Heart left ventricle (tissue), 13 donors: Measurements from ENCODE around the gene ZNF804A.

Source experiments
- POLR2A ChIP-seq, 2 donors: fragments of 450-650 bp; IDR thresholded peaks; one replicate each; pipeline ENCODE4 v1.6.1; 2017; ENCODE audit warnings: antibody characterized with exemption in 2 of 2, mild to moderate bottlenecking in 2 of 2, moderate library complexity in 2 of 2
- TF ChIP-seq, protein P1 (sequence below), 12 donors: fragments of 200-600 bp; sonication (generic) in 4 of 12; IDR thresholded peaks; one replicate each; pipeline versions ENCODE4 v1.5.0 to v1.8.0; 2018 to 2022; ENCODE audit warnings: antibody characterized with exemption in 12 of 12, mild to moderate bottlenecking in 5 of 12
- donor health status: ischemic (EF 13 %, LVEDD 7.1; RV severe dilation, severe dysfunction).
- donor health status: DM: no; HTN: yes; CAD: no.
- donor health status: DM: no; HTN: no; CAD: no.
- donor health status: ischemic (EF 25% LVEDD 6.9; RV normal size, moderate dysfunction).
- donor health status: ischemic (EF 25% LVEDD 5.7; RV mildly dilated, moderate dysfunction).
- donor health status: ischemic (EF 35%, LVEDD 5.7; RV mildly dilated, moderate dysfunction).
- donor health status: nonischemic (EF 11% LVEDD 7.7; RV severe dilation, severe dysfunction).
- donor health status: DM: yes; HTN: yes; CAD: no.
- donor health status: PGD.
- donor health status: ischemic (EF 29% LVEDD 5.4; RV normal size, mild dysfunction).
- donor health status: nonischemic (EF 23%, LVEDD 6.1; RV moderate dilation, normal function).

- TF ChIP-seq, protein P1, sequence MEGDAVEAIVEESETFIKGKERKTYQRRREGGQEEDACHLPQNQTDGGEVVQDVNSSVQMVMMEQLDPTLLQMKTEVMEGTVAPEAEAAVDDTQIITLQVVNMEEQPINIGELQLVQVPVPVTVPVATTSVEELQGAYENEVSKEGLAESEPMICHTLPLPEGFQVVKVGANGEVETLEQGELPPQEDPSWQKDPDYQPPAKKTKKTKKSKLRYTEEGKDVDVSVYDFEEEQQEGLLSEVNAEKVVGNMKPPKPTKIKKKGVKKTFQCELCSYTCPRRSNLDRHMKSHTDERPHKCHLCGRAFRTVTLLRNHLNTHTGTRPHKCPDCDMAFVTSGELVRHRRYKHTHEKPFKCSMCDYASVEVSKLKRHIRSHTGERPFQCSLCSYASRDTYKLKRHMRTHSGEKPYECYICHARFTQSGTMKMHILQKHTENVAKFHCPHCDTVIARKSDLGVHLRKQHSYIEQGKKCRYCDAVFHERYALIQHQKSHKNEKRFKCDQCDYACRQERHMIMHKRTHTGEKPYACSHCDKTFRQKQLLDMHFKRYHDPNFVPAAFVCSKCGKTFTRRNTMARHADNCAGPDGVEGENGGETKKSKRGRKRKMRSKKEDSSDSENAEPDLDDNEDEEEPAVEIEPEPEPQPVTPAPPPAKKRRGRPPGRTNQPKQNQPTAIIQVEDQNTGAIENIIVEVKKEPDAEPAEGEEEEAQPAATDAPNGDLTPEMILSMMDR (IDR thresholded peaks at IDR 0.05): no peak
- no peak for TF ChIP-seq POLR2A (IDR thresholded peaks at IDR 0.05)
Observed at GRCh38 chr2:184646593-184646992, 48.3 kb downstream of the ZNF804A start.
